Measurements from ENCODE around the gene MEF2A.

DNA sequence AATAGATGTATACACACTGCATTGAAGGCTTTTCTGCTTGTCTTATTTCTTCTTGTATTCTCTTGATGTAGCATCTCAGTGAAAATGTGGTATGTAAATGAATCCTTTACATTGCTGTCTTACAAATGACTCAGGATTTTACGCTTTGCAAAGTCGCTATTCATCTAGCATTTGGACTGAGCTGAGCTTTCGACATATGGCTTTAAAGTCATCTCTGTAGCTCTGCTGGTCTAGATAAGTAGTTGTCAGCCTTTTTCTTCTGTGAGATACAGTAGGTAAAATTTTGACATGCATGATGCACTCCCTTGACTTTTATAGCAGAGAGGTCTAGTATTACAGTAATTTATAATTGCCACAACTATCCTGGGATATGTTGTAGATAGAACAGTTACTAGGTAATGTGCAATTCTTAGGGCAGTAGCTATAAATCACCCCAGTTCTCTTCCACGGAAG lies 16.8 kb downstream of the MEF2A start:
- TF ChIP-seq POLR2AphosphoS5 (IDR thresholded peaks at IDR 0.05; ENCODE audit: low read depth, low read length) = no peak
- TF ChIP-seq POLR2A (IDR thresholded peaks at IDR 0.05; ENCODE audit: low read depth, low read length) = no peak
